ENCODE data around the gene TBC1D13. TPM values are rescaled to one million over a fixed set of nuclear protein-coding genes. Genes with fewer than 3 reads are reported as not detected.
A peak's percentile ranks its signal among the peaks of the same experiment; 100 is the strongest.

TBC1D13 gene
- total RNA-seq, 3 donors from 2014 or later (not counting 1 experiment from before 2014, with no cell fraction given): 31.5 to 34.5 (median 33.7) TPM

- peak overlapping the region; percentile 92 to 99 for H3K27ac Mint-ChIP-seq
- H3K4me1 Mint-ChIP-seq: peaks cover 28 to 55% of the 10 kb centered on the region in 2 donors
Measured at GRCh38 chr9:128768606-128769005, 18.4 kb upstream of the TBC1D13 start.

GRCh38 chr9:128770286-128771030 lies 16.6 kb upstream of the TBC1D13 start:
- peaks cover 0 to 5% of the 10 kb centered on the region in 2 donors for H3K9me3 Mint-ChIP-seq
- peaks cover 28 to 38% of the 10 kb centered on the region in 2 donors for H3K4me1 Mint-ChIP-seq
- peaks cover 0 to 5% of the 10 kb centered on the region in 2 donors for H3K27me3 Mint-ChIP-seq (ENCODE audit: low read depth in 2 of 2)
- peak overlapping the region; percentile 95 for H3K27ac ChIP-seq (ENCODE audit: low read length)
- peak overlapping the region; percentile 99 for H3K4me3 ChIP-seq (ENCODE audit: low read length)
- DNase-seq (no peak), ATAC-seq (no peak)
- no peaks in the 10 kb centered on the region for H3K36me3 Mint-ChIP-seq
- no peaks in the 10 kb centered on the region for H3K27me3 ChIP-seq (ENCODE audit: control insufficient read depth, insufficient read depth, low read length)
- H3K4me1 ChIP-seq (ENCODE audit: control insufficient read depth, insufficient read depth, low read length): peaks cover 25% of the 10 kb centered on the region
- no peaks in the 10 kb centered on the region for H3K36me3 ChIP-seq (ENCODE audit: control insufficient read depth, insufficient read depth, low read length)
- H3K27ac Mint-ChIP-seq: peak overlapping the region; percentile 92 to 99
- TF ChIP-seq, protein P1, sequence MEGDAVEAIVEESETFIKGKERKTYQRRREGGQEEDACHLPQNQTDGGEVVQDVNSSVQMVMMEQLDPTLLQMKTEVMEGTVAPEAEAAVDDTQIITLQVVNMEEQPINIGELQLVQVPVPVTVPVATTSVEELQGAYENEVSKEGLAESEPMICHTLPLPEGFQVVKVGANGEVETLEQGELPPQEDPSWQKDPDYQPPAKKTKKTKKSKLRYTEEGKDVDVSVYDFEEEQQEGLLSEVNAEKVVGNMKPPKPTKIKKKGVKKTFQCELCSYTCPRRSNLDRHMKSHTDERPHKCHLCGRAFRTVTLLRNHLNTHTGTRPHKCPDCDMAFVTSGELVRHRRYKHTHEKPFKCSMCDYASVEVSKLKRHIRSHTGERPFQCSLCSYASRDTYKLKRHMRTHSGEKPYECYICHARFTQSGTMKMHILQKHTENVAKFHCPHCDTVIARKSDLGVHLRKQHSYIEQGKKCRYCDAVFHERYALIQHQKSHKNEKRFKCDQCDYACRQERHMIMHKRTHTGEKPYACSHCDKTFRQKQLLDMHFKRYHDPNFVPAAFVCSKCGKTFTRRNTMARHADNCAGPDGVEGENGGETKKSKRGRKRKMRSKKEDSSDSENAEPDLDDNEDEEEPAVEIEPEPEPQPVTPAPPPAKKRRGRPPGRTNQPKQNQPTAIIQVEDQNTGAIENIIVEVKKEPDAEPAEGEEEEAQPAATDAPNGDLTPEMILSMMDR (IDR thresholded peaks at IDR 0.05): no peak
- 87% methylated on average over 11 of the region's 11 CpGs for WGBS (ENCODE audit: insufficient coverage)
- no peaks in the 10 kb centered on the region for H3K9me3 ChIP-seq (ENCODE audit: control insufficient read depth, insufficient read depth, low read length)
- intact Hi-C loops (cut with micrococcal nuclease): loop anchor here (1.0 to 5.0 kb wide), 2 partner anchors 17 to 48 kb away; partner anchors contain the start of genes TBC1D13 and ZDHHC12
- H3K4me3 Mint-ChIP-seq: peak overlapping the region; percentile 97

More at GRCh38 chr9:128768606-128769005, 18.4 kb upstream of the TBC1D13 start:
- no peaks in the 10 kb centered on the region for H3K27me3 Mint-ChIP-seq (ENCODE audit: low read depth in 2 of 2)
- intact Hi-C loops (cut with micrococcal nuclease): no loop called here
- Histone ChIP-seq H3K4me1 (ENCODE audit: control insufficient read depth, insufficient read depth, low read length) (peaks cover 25% of the 10 kb centered on the region), H3K27ac (ENCODE audit: low read length) (no peak overlapping the region), H3K4me3 (ENCODE audit: low read length) (no peak overlapping the region), H3K36me3 (ENCODE audit: control insufficient read depth, insufficient read depth, low read length) (no peaks in the 10 kb centered on the region), H3K9me3 (ENCODE audit: control insufficient read depth, insufficient read depth, low read length) (no peaks in the 10 kb centered on the region), H3K27me3 (ENCODE audit: control insufficient read depth, insufficient read depth, low read length) (no peaks in the 10 kb centered on the region)
- H3K36me3 Mint-ChIP-seq: no peaks in the 10 kb centered on the region
- DNase-seq (peak in 1 of 2 donors; percentile 2), ATAC-seq (no peak)
- WGBS (ENCODE audit: insufficient coverage): 88% methylated on average over 5 of the region's 6 CpGs
- no peak overlapping the region for H3K4me3 Mint-ChIP-seq
- no peaks in the 10 kb centered on the region for H3K9me3 Mint-ChIP-seq
- TF ChIP-seq, protein P1 (IDR thresholded peaks at IDR 0.05): no peak

DNA sequence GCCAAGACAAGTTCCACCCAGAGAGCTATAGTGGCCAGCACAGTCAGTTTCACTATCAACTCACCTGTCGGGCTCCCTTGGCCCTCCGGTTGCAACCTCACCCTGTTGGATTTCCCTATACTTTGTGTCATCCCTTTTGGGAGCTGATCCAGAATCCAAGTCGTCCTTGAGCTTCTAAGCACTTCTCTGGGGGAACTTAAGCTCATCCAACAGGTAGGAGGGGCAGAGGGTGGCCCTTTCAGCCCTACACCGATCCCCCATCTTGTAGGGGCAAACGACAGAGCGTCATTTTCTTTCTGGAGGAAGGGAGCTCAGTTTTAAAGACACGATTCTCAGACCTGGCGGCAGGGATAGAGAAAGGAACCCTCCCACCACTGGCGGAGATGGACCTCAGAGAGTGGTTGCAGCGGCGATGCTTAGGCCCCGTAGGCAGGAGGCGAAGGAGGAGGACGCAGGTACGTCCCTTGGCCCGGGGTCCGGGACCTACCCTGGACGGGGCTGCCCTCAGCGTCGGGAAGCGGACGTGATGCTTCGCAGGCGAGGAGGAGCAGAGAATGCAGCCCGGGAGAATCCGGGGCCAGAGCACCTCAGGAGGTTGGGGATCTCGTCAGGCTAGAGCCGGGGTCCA lies 15.8 kb upstream of the TBC1D13 start:
- Mint-ChIP-seq H3K27ac (peak overlapping the region; percentile 92 to 99), H3K27me3 (ENCODE audit: low read depth in 2 of 2) (peaks cover 0 to 5% of the 10 kb centered on the region in 2 donors), H3K4me3 (peak overlapping the region; percentile 97), H3K9me3 (peaks cover 0 to 5% of the 10 kb centered on the region in 2 donors), H3K36me3 (no peaks in the 10 kb centered on the region), H3K4me1 (peaks cover 28 to 34% of the 10 kb centered on the region in 2 donors)
- ATAC-seq (peak; percentile 20 to 43 (median 22)), DNase-seq (peak in 1 of 2 donors; percentile 55)
- H3K4me1 ChIP-seq (ENCODE audit: control insufficient read depth, insufficient read depth, low read length): peaks cover 25% of the 10 kb centered on the region
- H3K9me3 ChIP-seq (ENCODE audit: control insufficient read depth, insufficient read depth, low read length): peaks cover 3% of the 10 kb centered on the region
- peak overlapping the region; percentile 99 for H3K4me3 ChIP-seq (ENCODE audit: low read length)
- H3K27ac ChIP-seq (ENCODE audit: low read length): peak overlapping the region; percentile 95
- no peaks in the 10 kb centered on the region for H3K36me3 ChIP-seq (ENCODE audit: control insufficient read depth, insufficient read depth, low read length)
- WGBS (ENCODE audit: insufficient coverage): 1% methylated on average over 28 of the region's 28 CpGs
- intact Hi-C loops (cut with micrococcal nuclease): loop anchor here (1.0 to 5.0 kb wide), 2 partner anchors 16 to 49 kb away; partner anchors contain the start of genes TBC1D13 and ZDHHC12
- TF ChIP-seq, protein P1 (IDR thresholded peaks at IDR 0.05): no peak
- H3K27me3 ChIP-seq (ENCODE audit: control insufficient read depth, insufficient read depth, low read length): no peaks in the 10 kb centered on the region
